Vagina (tissue), 2 donors: ENCODE data around the gene CD33.

Source experiments
- POLR2A ChIP-seq, 2 donors: fragments of 450-650 bp; IDR thresholded peaks; one replicate each; pipeline ENCODE4 v1.6.1; 2017; ENCODE audit warnings: antibody characterized with exemption in 2 of 2, mild to moderate bottlenecking in 2 of 2, moderate library complexity in 2 of 2
- POLR2AphosphoS5 ChIP-seq, 2 donors: sonication (generic); formaldehyde crosslinking; IDR thresholded peaks; one replicate each; pipeline ENCODE4 v1.9.0; 2017; ENCODE audit warnings: antibody characterized with exemption in 2 of 2, mild to moderate bottlenecking in 2 of 2, low read depth in 1 of 2; ENCODE audit not compliant: insufficient read depth in 1 of 2
- TF ChIP-seq, protein P1 (sequence below), 3 experiments: fragments of 450-650 bp in 2 of 3; fragments of 200-600 bp in 1 of 3; sonication (generic) in 1 of 3; IDR thresholded peaks; one replicate each; pipeline ENCODE4 v1.5.1; 2017 to 2019; ENCODE audit warnings: antibody characterized with exemption in 3 of 3, mild to moderate bottlenecking in 2 of 3, moderate library complexity in 2 of 3

GRCh38 chr19:51227326-51227725 lies 2.4 kb downstream of the CD33 start:
- TF ChIP-seq POLR2A (IDR thresholded peaks at IDR 0.05) (no peak), POLR2AphosphoS5 (IDR thresholded peaks at IDR 0.05; ENCODE audit: insufficient read depth in 1 of 2, low read depth in 1 of 2) (no peak)
- TF ChIP-seq, protein P1, sequence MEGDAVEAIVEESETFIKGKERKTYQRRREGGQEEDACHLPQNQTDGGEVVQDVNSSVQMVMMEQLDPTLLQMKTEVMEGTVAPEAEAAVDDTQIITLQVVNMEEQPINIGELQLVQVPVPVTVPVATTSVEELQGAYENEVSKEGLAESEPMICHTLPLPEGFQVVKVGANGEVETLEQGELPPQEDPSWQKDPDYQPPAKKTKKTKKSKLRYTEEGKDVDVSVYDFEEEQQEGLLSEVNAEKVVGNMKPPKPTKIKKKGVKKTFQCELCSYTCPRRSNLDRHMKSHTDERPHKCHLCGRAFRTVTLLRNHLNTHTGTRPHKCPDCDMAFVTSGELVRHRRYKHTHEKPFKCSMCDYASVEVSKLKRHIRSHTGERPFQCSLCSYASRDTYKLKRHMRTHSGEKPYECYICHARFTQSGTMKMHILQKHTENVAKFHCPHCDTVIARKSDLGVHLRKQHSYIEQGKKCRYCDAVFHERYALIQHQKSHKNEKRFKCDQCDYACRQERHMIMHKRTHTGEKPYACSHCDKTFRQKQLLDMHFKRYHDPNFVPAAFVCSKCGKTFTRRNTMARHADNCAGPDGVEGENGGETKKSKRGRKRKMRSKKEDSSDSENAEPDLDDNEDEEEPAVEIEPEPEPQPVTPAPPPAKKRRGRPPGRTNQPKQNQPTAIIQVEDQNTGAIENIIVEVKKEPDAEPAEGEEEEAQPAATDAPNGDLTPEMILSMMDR (IDR thresholded peaks at IDR 0.05) = no peak
